ENCODE measurements around the gene EBF3. TPM values are rescaled to one million over a fixed set of nuclear protein-coding genes. Genes with fewer than 3 reads are reported as not detected.

The EBF3 gene
- total RNA-seq, 3 donors from 2014 or later = 0.23 to 2.8 (median 0.89) TPM

GRCh38 chr10:129846991-129847391 is 117.1 kb downstream of the EBF3 start:
- Histone ChIP-seq H3K36me3 (ENCODE audit: low read depth) (no peaks in the 10 kb centered on the region), H3K4me3 (no peak overlapping the region), H3K4me1 (ENCODE audit: low read depth) (no peaks in the 10 kb centered on the region), H3K9me3 (no peaks in the 10 kb centered on the region)
- TF ChIP-seq CTCF (IDR thresholded peaks at IDR 0.05) = no peak
- intact Hi-C loops (cut with DNase I, micrococcal nuclease) = no loop called here
- ATAC-seq (no peak), DNase-seq (no peak)

DNA sequence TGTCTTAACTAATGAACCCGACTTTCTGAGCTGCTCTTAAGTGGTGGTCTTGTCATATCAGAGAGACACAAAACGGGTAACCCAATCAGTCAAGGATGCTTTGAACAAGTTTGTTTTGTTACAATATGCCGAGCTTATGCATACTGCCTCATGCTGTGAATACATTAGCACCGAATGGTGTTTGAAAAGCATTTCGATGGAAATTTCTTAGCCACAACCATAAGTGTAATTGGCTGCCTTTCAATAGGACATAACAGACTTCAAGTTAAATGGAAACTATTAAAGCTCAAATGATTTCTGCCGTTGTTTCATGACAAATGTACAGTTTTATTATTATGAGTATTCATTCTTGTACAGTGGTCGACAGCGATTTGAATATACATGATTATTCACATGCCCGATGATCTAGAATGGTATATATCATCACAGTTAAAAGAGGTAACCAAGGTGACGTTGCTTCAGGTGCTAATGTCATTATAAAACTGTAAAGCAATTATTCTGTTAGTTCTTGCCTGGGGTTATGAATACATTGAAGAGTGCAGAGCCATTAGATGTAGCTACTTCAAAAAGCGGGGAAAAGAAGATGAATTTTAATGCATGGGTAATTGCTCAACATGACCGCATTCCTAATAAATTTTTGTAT is 118.8 kb downstream of the EBF3 start:
- DNase-seq (no peak), ATAC-seq (no peak)
- Histone ChIP-seq H3K4me3 (no peak overlapping the region), H3K36me3 (ENCODE audit: low read depth) (no peaks in the 10 kb centered on the region), H3K4me1 (ENCODE audit: low read depth) (no peaks in the 10 kb centered on the region), H3K9me3 (no peaks in the 10 kb centered on the region)
- TF ChIP-seq CTCF (IDR thresholded peaks at IDR 0.05) = no peak
- intact Hi-C loops (cut with DNase I, micrococcal nuclease) = no loop called here

- DNase-seq (no peak), ATAC-seq (no peak)
- no peaks in the 10 kb centered on the region for H3K4me1 ChIP-seq (ENCODE audit: low read depth)
- no peaks in the 10 kb centered on the region for H3K9me3 ChIP-seq
- TF ChIP-seq CTCF (IDR thresholded peaks at IDR 0.05) = no peak
- no peaks in the 10 kb centered on the region for H3K36me3 ChIP-seq (ENCODE audit: low read depth)
- H3K4me3 ChIP-seq = no peak overlapping the region
- intact Hi-C loops (cut with DNase I, micrococcal nuclease) = no loop called here
Observed at GRCh38 chr10:129844216-129844766, 119.8 kb downstream of the EBF3 start.

DNA sequence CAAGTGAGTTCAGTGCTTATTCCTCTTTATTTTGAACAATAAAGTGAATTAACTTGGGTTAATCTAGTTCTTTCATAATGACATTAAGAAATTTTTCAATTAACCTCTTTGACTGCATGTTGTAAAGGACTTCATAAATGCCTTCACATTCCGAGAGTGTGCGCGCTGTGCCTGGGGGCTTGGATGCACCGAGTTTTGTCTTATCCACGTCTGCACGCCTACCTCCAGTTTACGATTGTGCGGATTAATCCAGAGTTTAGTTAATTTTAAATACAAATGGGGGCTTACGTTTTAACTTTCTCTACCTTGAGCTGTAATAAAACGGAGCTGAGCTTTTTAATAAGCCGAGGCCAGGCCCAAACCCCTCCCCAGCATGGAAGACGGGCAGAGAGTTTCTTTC is 120.4 kb downstream of the EBF3 start:
- intact Hi-C loops (cut with DNase I, micrococcal nuclease) = no loop called here
- Histone ChIP-seq H3K4me1 (ENCODE audit: low read depth) (no peaks in the 10 kb centered on the region), H3K36me3 (ENCODE audit: low read depth) (no peaks in the 10 kb centered on the region), H3K9me3 (no peaks in the 10 kb centered on the region), H3K4me3 (no peak overlapping the region)
- ATAC-seq (no peak), DNase-seq (no peak)
- no peak for TF ChIP-seq CTCF (IDR thresholded peaks at IDR 0.05)

DNA sequence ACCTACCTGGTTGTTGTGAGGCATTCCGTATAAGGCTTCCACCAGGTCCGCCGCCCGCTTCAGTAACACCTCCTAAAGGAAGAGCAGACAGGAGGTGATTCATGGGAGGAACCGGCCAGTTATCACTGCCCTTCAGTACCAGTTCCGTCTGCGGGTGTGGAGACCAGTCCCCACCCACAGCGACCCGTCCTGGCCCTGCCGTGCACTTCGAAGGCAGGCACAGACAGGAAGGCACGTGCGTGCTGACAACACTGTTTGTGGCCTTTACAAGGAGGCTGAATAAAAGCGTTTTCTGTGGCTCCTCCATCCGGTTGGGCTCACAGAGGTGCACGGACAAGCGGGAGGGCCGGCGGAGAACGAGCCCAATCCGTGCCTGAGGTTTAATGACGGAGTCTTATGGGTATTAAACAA is 120.9 kb downstream of the EBF3 start:
- TF ChIP-seq CTCF (IDR thresholded peaks at IDR 0.05) = no peak
- H3K4me3 ChIP-seq = no peak overlapping the region
- DNase-seq (no peak), ATAC-seq (no peak)
- intact Hi-C loops (cut with DNase I, micrococcal nuclease) = no loop called here
- H3K36me3 ChIP-seq (ENCODE audit: low read depth) = no peaks in the 10 kb centered on the region
- no peaks in the 10 kb centered on the region for H3K4me1 ChIP-seq (ENCODE audit: low read depth)
- no peaks in the 10 kb centered on the region for H3K9me3 ChIP-seq

Measured in mucosa of descending colon (tissue), 3 donors.